CD4-positive, alpha-beta memory T cell (primary cell): ENCODE results near the gene SLC16A10. TPM values are rescaled to one million over a fixed set of nuclear protein-coding genes. Genes with fewer than 3 reads are reported as not detected.
"Not testable (repeated sequence)": the region's sequence is repeated elsewhere in the genome, so short reads cannot be mapped to it uniquely, and the experiment has no call there.

Experiments used
- CTCF ChIA-PET: fragments of 350-600 bp; sonication (Branson Sonifier 250); formaldehyde crosslinking; loops from one replicate; lab custom pipeline; 2021; ENCODE audit warnings: inconsistent platforms; ENCODE audit not compliant: partially characterized antibody; lab: Charles Lee
- POLR2A ChIA-PET: fragments of 350-600 bp; sonication (Branson Sonifier 250); formaldehyde crosslinking; loops from one replicate; lab custom pipeline; 2021; ENCODE audit not compliant: partially characterized antibody; lab: Charles Lee
- DNase-seq, 5 donors: peaks; one replicate each; pipeline versions ENCODE4 v3.0.0 to v3.0.0-alpha.2; 2020 to 2022; ENCODE audit warnings: mixed read lengths in 1 of 5
- H3K27ac ChIP-seq: one replicate; pipeline ENCODE4 v1.7.0; 2013; ENCODE audit warnings: low read depth, low read length
- H3K27me3 ChIP-seq: 2 replicates; pipeline ENCODE4 v1.7.0; 2013; ENCODE audit warnings: mild to moderate bottlenecking, low read length, moderate library complexity; ENCODE audit not compliant: insufficient read depth
- H3K36me3 ChIP-seq: 2 replicates; pipeline ENCODE4 v1.7.0; 2013; ENCODE audit warnings: mild to moderate bottlenecking, low read length, moderate library complexity; ENCODE audit not compliant: insufficient read depth
- H3K4me1 ChIP-seq: 2 replicates; pipeline ENCODE4 v1.7.0; 2013; ENCODE audit warnings: mild to moderate bottlenecking, low read length, moderate library complexity; ENCODE audit not compliant: insufficient read depth
- H3K4me3 ChIP-seq, 2 donors: one replicate each; pipeline ENCODE4 v1.7.0; 2013; ENCODE audit warnings: low read length in 2 of 2, mild to moderate bottlenecking in 1 of 2
- H3K9me3 ChIP-seq, 2 donors: one replicate each; pipeline ENCODE4 v1.7.0; 2013; ENCODE audit warnings: low read length in 2 of 2, control low read depth in 1 of 2; ENCODE audit not compliant: control insufficient read depth in 1 of 2
- H3K27ac Mint-ChIP-seq, 7 donors: one replicate each; pipeline ENCODE4 v1.8.0; 2020 to 2021; ENCODE audit warnings: mixed read lengths in 7 of 7, mild to moderate bottlenecking in 6 of 7, inconsistent platforms in 3 of 7, moderate library complexity in 3 of 7
- H3K27me3 Mint-ChIP-seq, 2 donors: one replicate each; pipeline ENCODE4 v1.8.0; 2020 to 2021; ENCODE audit warnings: mixed read lengths in 2 of 2
- H3K36me3 Mint-ChIP-seq, 2 donors: one replicate each; pipeline ENCODE4 v1.8.0; 2020 to 2021; ENCODE audit warnings: mixed read lengths in 2 of 2, inconsistent platforms in 1 of 2, mild to moderate bottlenecking in 1 of 2
- H3K4me1 Mint-ChIP-seq, 4 donors: one replicate each; pipeline ENCODE4 v1.8.0; 2020 to 2021; ENCODE audit warnings: mixed read lengths in 4 of 4, mild to moderate bottlenecking in 1 of 4
- H3K4me3 Mint-ChIP-seq, 8 donors: one replicate each; pipeline ENCODE4 v1.8.0; 2020 to 2021; ENCODE audit warnings: mixed read lengths in 8 of 8, mild to moderate bottlenecking in 7 of 8, moderate library complexity in 6 of 8, inconsistent platforms in 3 of 8
- H3K9me3 Mint-ChIP-seq, 8 donors: one replicate each; pipeline ENCODE4 v1.8.0; 2020 to 2021; ENCODE audit warnings: mixed read lengths in 8 of 8, mild to moderate bottlenecking in 5 of 8, inconsistent platforms in 3 of 8, moderate library complexity in 1 of 8
- intact Hi-C: fragments of 100-400 bp; cut with micrococcal nuclease; formaldehyde crosslinking; loops from one replicate; pipeline ENCODE4 v1.15.1; 2023
- polyA plus RNA-seq, 2 donors: library from polyadenylated mRNA; unstranded; fragments of 300-500 nt; fragmentation: Illumina TruSeq; gene quantifications; one replicate each; pipeline ENCODE4 v1.2.3, GENCODE V29; 2021
- total RNA-seq, 2 experiments: library from RNA; stranded (reverse); gene quantifications; one replicate each; pipeline ENCODE4 v1.2.3, GENCODE V29; 2021

SLC16A10 gene
- total and polyA plus RNA-seq, 4 experiments from 2014 or later: 5.6 to 11.2 (median 8.7) TPM

GRCh38 chr6:111057074-111057752 is 30.1 kb upstream of the SLC16A10 start:
- Histone ChIP-seq H3K4me1 (no peaks in the 10 kb centered on the region), H3K9me3 (no peaks in the 10 kb centered on the region), H3K36me3 (no peaks in the 10 kb centered on the region), H3K4me3 (no peak overlapping the region), H3K27ac (no peak overlapping the region), H3K27me3 (no peaks in the 10 kb centered on the region)
- peak in 4 of 5 donors; percentile 23 to 30 (median 27) for DNase-seq
- H3K4me3 Mint-ChIP-seq: no peak overlapping the region
- intact Hi-C loops: loop anchor here (1.0 to 5.0 kb wide), 5 partner anchors 153 to 1106 kb away; a partner anchor contains a TSS
- H3K27ac Mint-ChIP-seq: no peak overlapping the region
- H3K36me3 Mint-ChIP-seq: no peaks in the 10 kb centered on the region
- ChIA-PET CTCF (interaction anchor here (0.9 to 4.1 kb wide), 22 partner anchors 9 to 1106 kb away, joined by 3 to 99 read pairs (median 4); a partner anchor contains a TSS), POLR2A (interaction anchor here (0.5 kb wide), 1 partner anchor 988 kb away, joined by 3 read pairs; no protein-coding TSS in a partner anchor)
- H3K27me3 Mint-ChIP-seq: no peaks in the 10 kb centered on the region
- peaks cover 0 to 2% (median 0%) of the 10 kb centered on the region in 8 donors for H3K9me3 Mint-ChIP-seq
- peaks cover 0 to 5% (median 2%) of the 10 kb centered on the region in 4 donors for H3K4me1 Mint-ChIP-seq

GRCh38 chr6:111061508-111061907 is 25.8 kb upstream of the SLC16A10 start:
- Mint-ChIP-seq H3K27me3 (peaks cover 5 to 10% of the 10 kb centered on the region in 2 donors), H3K27ac (no peak overlapping the region), H3K4me3 (no peak overlapping the region), H3K36me3 (no peaks in the 10 kb centered on the region), H3K9me3 (peaks cover 0 to 15% (median 6%) of the 10 kb centered on the region in 8 donors), H3K4me1 (peaks cover 0 to 5% (median 2%) of the 10 kb centered on the region in 4 donors)
- ChIA-PET POLR2A (no interaction called here), CTCF (no interaction called here)
- no peak for DNase-seq
- Histone ChIP-seq H3K4me3 (no peak overlapping the region), H3K27me3 (no peaks in the 10 kb centered on the region), H3K4me1 (no peaks in the 10 kb centered on the region), H3K36me3 (no peaks in the 10 kb centered on the region), H3K9me3 (no peaks in the 10 kb centered on the region), H3K27ac (no peak overlapping the region)
- intact Hi-C loops: no loop called here

GRCh38 chr6:111061985-111062384 is 25.3 kb upstream of the SLC16A10 start:
- H3K9me3 ChIP-seq, H3K4me3 Mint-ChIP-seq, intact Hi-C loops, H3K4me3 ChIP-seq, DNase-seq, POLR2A ChIA-PET, H3K4me1 ChIP-seq, H3K4me1 Mint-ChIP-seq, H3K36me3 Mint-ChIP-seq, H3K27ac ChIP-seq, H3K27me3 ChIP-seq, H3K36me3 ChIP-seq, CTCF ChIA-PET: not testable (repeated sequence)
- Mint-ChIP-seq H3K9me3 (peaks cover 0 to 15% (median 6%) of the 10 kb centered on the region in 8 donors), H3K27ac (peak overlapping the region in 1 of 7 donors; percentile 65), H3K27me3 (peaks cover 5 to 10% of the 10 kb centered on the region in 2 donors)

- H3K27ac ChIP-seq, POLR2A ChIA-PET, CTCF ChIA-PET, H3K4me1 ChIP-seq, H3K27ac Mint-ChIP-seq, H3K4me3 Mint-ChIP-seq, H3K4me3 ChIP-seq, intact Hi-C loops, H3K9me3 ChIP-seq, H3K27me3 ChIP-seq, H3K36me3 Mint-ChIP-seq, DNase-seq, H3K36me3 ChIP-seq, H3K4me1 Mint-ChIP-seq: not testable (repeated sequence)
- Mint-ChIP-seq H3K9me3 (peaks cover 0 to 15% (median 6%) of the 10 kb centered on the region in 8 donors), H3K27me3 (peaks cover 5 to 13% of the 10 kb centered on the region in 2 donors)
Measured at GRCh38 chr6:111062860-111063259, 24.4 kb upstream of the SLC16A10 start.

DNA sequence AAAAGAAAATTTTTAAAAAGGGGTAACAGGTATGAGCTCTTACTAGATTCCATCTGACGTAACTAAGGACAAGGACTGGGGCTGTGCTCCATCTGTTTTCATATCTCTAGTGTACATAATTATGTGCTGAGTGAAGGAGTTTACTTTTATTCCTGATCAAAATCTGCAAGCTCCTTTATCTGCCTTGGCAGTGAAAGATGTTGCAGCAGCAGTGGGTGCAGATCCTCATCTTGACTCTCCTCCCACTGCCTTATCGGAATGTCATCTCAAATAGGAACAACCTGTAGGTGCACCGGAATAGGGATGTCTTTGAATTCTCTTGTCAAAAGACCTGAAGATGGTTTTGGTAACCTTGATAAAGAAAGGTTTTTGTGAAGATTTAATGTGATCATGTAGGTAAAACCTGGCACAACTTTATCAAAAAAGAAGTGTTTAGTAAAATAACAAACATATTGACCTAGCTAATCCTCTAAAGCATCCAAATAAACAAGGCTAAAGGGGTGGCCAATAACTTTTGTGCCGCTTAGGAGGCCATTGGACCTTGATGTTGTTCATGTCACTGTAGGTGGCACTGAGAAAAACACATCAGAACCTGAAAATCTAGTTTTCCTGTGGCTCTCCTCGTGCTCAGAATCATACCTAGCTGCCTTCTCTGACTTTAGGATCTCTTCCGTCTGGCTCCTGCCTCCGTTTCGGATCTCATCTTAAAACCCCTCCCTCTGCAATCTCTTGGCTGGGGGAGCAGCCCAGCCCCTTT is 19.0 kb upstream of the SLC16A10 start:
- peaks cover 0 to 3% (median 0%) of the 10 kb centered on the region in 4 donors for H3K4me1 Mint-ChIP-seq
- intact Hi-C loops: no loop called here
- H3K27ac Mint-ChIP-seq: no peak overlapping the region
- Histone ChIP-seq H3K4me3 (no peak overlapping the region), H3K9me3 (no peaks in the 10 kb centered on the region), H3K4me1 (no peaks in the 10 kb centered on the region), H3K36me3 (no peaks in the 10 kb centered on the region), H3K27ac (no peak overlapping the region), H3K27me3 (no peaks in the 10 kb centered on the region)
- no peak overlapping the region for H3K4me3 Mint-ChIP-seq
- H3K27me3 Mint-ChIP-seq: peaks cover 7 to 10% of the 10 kb centered on the region in 2 donors
- ChIA-PET POLR2A (no interaction called here), CTCF (interaction anchor here (3.7 kb wide), 1 partner anchor 10 kb away, joined by 23 read pairs; no protein-coding TSS in a partner anchor)
- DNase-seq: no peak
- H3K9me3 Mint-ChIP-seq: peaks cover 0 to 11% (median 6%) of the 10 kb centered on the region in 8 donors
- H3K36me3 Mint-ChIP-seq: no peaks in the 10 kb centered on the region

DNA sequence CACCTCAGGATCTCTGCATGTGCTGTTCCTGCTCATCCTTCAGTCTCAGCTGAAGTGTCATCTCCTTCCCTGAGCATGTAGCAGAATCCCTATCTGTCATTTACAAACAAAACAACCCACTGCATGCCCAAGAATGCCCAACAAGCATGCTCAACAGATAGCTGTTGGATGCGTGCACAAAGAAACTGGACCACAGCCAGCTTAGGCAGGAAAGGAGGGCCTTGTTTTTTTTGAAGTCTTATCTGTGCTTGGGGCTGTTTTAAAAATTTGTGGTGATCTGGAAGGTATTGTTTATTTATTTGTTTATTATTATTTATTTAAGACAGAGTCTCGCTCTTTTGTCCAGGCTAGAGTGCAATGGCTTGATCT is 18.5 kb upstream of the SLC16A10 start:
- CTCF ChIA-PET: interaction anchor here (3.7 kb wide), 1 partner anchor 10 kb away, joined by 23 read pairs; no protein-coding TSS in a partner anchor
- Mint-ChIP-seq H3K27me3 (peaks cover 6 to 10% of the 10 kb centered on the region in 2 donors), H3K27ac (no peak overlapping the region), H3K4me3 (no peak overlapping the region), H3K36me3 (no peaks in the 10 kb centered on the region), H3K9me3 (peaks cover 0 to 7% (median 2%) of the 10 kb centered on the region in 8 donors), H3K4me1 (peaks cover 0 to 3% (median 0%) of the 10 kb centered on the region in 4 donors)
- H3K9me3 ChIP-seq: no peaks in the 10 kb centered on the region
- DNase-seq: no peak
- POLR2A ChIA-PET: no interaction called here
- intact Hi-C loops: no loop called here
- no peaks in the 10 kb centered on the region for H3K27me3 ChIP-seq
- H3K27ac ChIP-seq: no peak overlapping the region
- H3K36me3 ChIP-seq: no peaks in the 10 kb centered on the region
- no peaks in the 10 kb centered on the region for H3K4me1 ChIP-seq
- no peak overlapping the region for H3K4me3 ChIP-seq
